Natural killer cell (primary cell): ENCODE results near the gene ITCH. TPM values are rescaled to one million over a fixed set of nuclear protein-coding genes. Genes with fewer than 3 reads are reported as not detected.

Experiments
- ATAC-seq, 3 donors: fragments of 150-1000 bp in 2 of 3; fragments of 200-7000 bp in 1 of 3; cut with Tn5 transposase; 1 replicate in 1 of 3; 2 replicates in 2 of 3; pipeline ENCODE4 v1.10.0; 2021; ENCODE audit warnings: mild to moderate bottlenecking in 2 of 3, moderate library complexity in 2 of 3
- DNase-seq, 2 donors: peaks; one replicate each; pipeline versions ENCODE4 v3.0.0 to v3.0.0-alpha.2; 2013 to 2021; ENCODE audit warnings: mixed read lengths in 1 of 2
- H3K27ac ChIP-seq: one replicate; pipeline ENCODE4 v1.5.1; 2013; ENCODE audit warnings: mild to moderate bottlenecking, low read length
- H3K27me3 ChIP-seq: one replicate; pipeline ENCODE4 v1.6.1; 2013; ENCODE audit warnings: low read length; ENCODE audit not compliant: control insufficient read depth, insufficient read depth
- H3K36me3 ChIP-seq: one replicate; pipeline ENCODE4 v1.6.1; 2013; ENCODE audit warnings: low read length; ENCODE audit not compliant: control insufficient read depth, insufficient read depth
- H3K4me1 ChIP-seq: one replicate; pipeline ENCODE4 v1.6.1; 2013; ENCODE audit warnings: low read length; ENCODE audit not compliant: control insufficient read depth, insufficient read depth
- H3K4me3 ChIP-seq: one replicate; pipeline ENCODE4 v1.5.1; 2013; ENCODE audit warnings: low read length
- H3K9me3 ChIP-seq: one replicate; pipeline ENCODE4 v1.6.1; 2013; ENCODE audit warnings: low read length; ENCODE audit not compliant: control insufficient read depth, insufficient read depth
- H3K27ac Mint-ChIP-seq, 2 donors: one replicate each; pipeline ENCODE4 v1.8.0; 2022; ENCODE audit warnings: mild to moderate bottlenecking in 2 of 2, mixed read lengths in 2 of 2, moderate library complexity in 1 of 2
- H3K27me3 Mint-ChIP-seq, 2 donors: one replicate each; pipeline ENCODE4 v1.8.0; 2022; ENCODE audit warnings: low read depth in 2 of 2, mixed read lengths in 2 of 2
- H3K36me3 Mint-ChIP-seq: one replicate; pipeline ENCODE4 v1.8.0; 2022; ENCODE audit warnings: mixed read lengths
- H3K4me1 Mint-ChIP-seq, 2 donors: one replicate each; pipeline ENCODE4 v1.8.0; 2022; ENCODE audit warnings: mixed read lengths in 2 of 2
- H3K4me3 Mint-ChIP-seq: one replicate; pipeline ENCODE4 v1.8.0; 2022; ENCODE audit warnings: mild to moderate bottlenecking, moderate library complexity, mixed read lengths
- H3K9me3 Mint-ChIP-seq, 2 donors: one replicate each; pipeline ENCODE4 v1.8.0; 2022; ENCODE audit warnings: mixed read lengths in 2 of 2
- CTCF ChIP-seq: fragments of 200-600 bp; IDR thresholded peaks from one replicate; pipeline ENCODE4 v1.8.0; 2022; ENCODE audit warnings: antibody characterized with exemption
- WGBS: methylation state at CpG from one replicate; pipeline ENCODE4 v1.1.7; 2013; ENCODE audit warnings: missing lambda C conversion rate; ENCODE audit not compliant: insufficient coverage; 5-methylcytosine and 5-hydroxymethylcytosine counted together
- intact Hi-C: fragments of 100-400 bp; cut with micrococcal nuclease; formaldehyde crosslinking; loops from one replicate; pipeline ENCODE4 v1.14.2; 2022
- total RNA-seq, 4 donors: library from RNA; stranded (reverse); fragments of 120-200 nt in 1 of 4; gene quantifications; one replicate each; pipeline versions ENCODE4 v1.2.3 to v1.2.4, GENCODE V29; 2013 to 2022

ITCH gene
- total RNA-seq, 3 donors from 2014 or later (not counting 1 experiment from before 2014, with no cell fraction given), result 157 to 182 (median 163) TPM

DNA sequence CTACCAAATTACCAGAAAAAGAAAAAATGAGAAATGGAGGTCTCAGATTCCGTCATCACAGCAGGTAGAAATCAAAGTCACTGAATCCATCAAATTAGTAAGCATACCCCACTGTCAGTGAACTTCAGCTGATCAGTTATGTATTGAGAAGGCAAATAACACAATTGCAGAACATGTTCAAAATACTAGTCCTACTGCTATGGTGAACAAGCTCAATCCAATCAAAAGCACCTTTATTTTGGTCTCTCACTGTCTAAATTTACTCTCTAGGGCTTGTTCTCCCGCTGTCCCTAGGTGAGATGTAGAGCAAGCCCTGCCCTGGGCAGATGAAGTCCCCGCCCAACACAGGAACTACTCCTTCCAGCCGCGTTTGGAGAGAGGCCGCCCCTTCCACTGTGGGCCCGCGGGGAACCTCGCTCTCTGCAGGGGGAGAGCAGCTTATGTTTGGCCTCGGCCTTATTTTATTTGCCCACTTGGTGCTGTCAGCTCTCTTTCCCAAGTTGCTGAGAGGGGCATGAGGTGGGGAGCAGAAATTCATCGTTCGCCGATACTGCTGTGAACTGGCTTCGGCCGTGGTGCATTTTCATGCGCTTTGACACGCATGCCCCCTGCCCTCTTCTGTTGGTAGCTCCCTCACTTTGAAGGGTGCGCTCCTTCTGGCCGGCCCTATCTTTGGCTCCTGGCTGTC lies 181.2 kb downstream of the ITCH start:
- Histone ChIP-seq H3K27ac (no peak overlapping the region), H3K9me3 (no peaks in the 10 kb centered on the region), H3K4me3 (no peak overlapping the region), H3K4me1 (peaks cover 16% of the 10 kb centered on the region), H3K27me3 (no peaks in the 10 kb centered on the region), H3K36me3 (peaks cover 17% of the 10 kb centered on the region)
- DNase-seq (peak in 1 of 2 donors; percentile 33), ATAC-seq (peak; percentile 53 to 64 (median 61))
- Mint-ChIP-seq H3K9me3 (no peaks in the 10 kb centered on the region), H3K4me1 (peaks cover 16 to 26% of the 10 kb centered on the region in 2 donors), H3K36me3 (peaks cover 9% of the 10 kb centered on the region), H3K4me3 (peak overlapping the region; percentile 60), H3K27me3 (no peaks in the 10 kb centered on the region), H3K27ac (peak overlapping the region in 1 of 2 donors; percentile 11)
- intact Hi-C loops, result no loop called here
- 19% methylated on average over 19 of the region's 19 CpGs for WGBS
- no peak for TF ChIP-seq CTCF

DNA sequence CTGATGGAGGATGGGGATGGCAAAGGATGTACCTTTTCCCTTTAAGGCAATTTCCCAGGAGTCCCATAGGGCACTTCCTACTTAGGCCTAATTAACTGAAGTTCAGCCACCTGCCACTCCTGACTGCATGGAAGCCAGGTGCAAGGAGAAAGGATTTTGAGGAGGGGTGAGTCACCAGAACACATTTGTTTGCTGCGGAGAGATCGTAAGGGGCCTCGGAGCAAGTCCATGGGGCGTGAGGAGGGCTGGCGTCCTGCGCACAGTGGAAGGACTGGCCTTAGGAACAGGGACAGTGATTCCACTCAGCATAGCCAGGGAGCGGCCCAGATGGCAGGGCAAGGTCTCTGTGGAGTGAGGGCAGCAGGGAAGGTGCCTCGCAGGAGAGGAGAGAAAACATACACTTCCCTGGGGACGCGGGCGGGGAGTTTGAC lies 183.7 kb downstream of the ITCH start:
- no peak overlapping the region for H3K27ac ChIP-seq
- H3K27me3 ChIP-seq, result no peaks in the 10 kb centered on the region
- peaks cover 3% of the 10 kb centered on the region for H3K36me3 ChIP-seq
- no peaks in the 10 kb centered on the region for H3K9me3 ChIP-seq
- H3K4me1 Mint-ChIP-seq, result peaks cover 9 to 11% of the 10 kb centered on the region in 2 donors
- H3K27ac Mint-ChIP-seq, result no peak overlapping the region
- no peaks in the 10 kb centered on the region for H3K36me3 Mint-ChIP-seq
- H3K4me3 ChIP-seq, result no peak overlapping the region
- WGBS, result 95% methylated on average over 11 of the region's 11 CpGs
- no peaks in the 10 kb centered on the region for H3K4me1 ChIP-seq
- intact Hi-C loops, result no loop called here
- no peak for TF ChIP-seq CTCF
- no peaks in the 10 kb centered on the region for H3K9me3 Mint-ChIP-seq
- DNase-seq, result no peak
- H3K27me3 Mint-ChIP-seq, result no peaks in the 10 kb centered on the region
- no peak overlapping the region for H3K4me3 Mint-ChIP-seq
- no peak for ATAC-seq

GRCh38 chr20:34547844-34548613 lies 185.0 kb downstream of the ITCH start:
- Mint-ChIP-seq H3K4me1 (peaks cover 9 to 11% of the 10 kb centered on the region in 2 donors), H3K4me3 (no peak overlapping the region), H3K27me3 (no peaks in the 10 kb centered on the region), H3K9me3 (no peaks in the 10 kb centered on the region), H3K36me3 (no peaks in the 10 kb centered on the region), H3K27ac (no peak overlapping the region)
- no peaks in the 10 kb centered on the region for H3K36me3 ChIP-seq
- TF ChIP-seq CTCF, result no peak
- no peaks in the 10 kb centered on the region for H3K27me3 ChIP-seq
- DNase-seq (no peak), ATAC-seq (no peak)
- H3K4me1 ChIP-seq, result no peaks in the 10 kb centered on the region
- no peak overlapping the region for H3K4me3 ChIP-seq
- no peak overlapping the region for H3K27ac ChIP-seq
- H3K9me3 ChIP-seq, result no peaks in the 10 kb centered on the region
- WGBS, result 95% methylated on average over 22 of the region's 22 CpGs
- intact Hi-C loops, result no loop called here
